ENCODE results near the gene GPC3.

DNA sequence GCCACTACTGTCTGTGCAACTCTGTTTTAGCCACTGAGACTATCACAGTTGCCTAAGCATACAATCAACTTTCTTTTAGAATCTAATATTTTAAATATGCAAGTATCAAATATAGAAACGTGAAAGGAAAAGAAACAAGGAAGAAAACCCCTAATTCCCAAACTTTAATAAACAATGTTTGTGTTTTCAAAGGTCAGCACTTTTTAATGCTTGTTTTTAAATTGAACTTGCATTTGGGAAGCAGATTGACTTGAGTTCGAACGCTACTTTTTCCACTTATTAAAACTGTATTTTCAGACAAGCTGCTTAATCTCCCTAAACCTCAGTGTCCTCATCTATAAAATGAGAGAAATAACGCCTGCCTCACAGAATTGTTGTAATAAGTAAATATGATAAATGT is 384.3 kb downstream of the GPC3 start:
- TF ChIP-seq, protein P1, sequence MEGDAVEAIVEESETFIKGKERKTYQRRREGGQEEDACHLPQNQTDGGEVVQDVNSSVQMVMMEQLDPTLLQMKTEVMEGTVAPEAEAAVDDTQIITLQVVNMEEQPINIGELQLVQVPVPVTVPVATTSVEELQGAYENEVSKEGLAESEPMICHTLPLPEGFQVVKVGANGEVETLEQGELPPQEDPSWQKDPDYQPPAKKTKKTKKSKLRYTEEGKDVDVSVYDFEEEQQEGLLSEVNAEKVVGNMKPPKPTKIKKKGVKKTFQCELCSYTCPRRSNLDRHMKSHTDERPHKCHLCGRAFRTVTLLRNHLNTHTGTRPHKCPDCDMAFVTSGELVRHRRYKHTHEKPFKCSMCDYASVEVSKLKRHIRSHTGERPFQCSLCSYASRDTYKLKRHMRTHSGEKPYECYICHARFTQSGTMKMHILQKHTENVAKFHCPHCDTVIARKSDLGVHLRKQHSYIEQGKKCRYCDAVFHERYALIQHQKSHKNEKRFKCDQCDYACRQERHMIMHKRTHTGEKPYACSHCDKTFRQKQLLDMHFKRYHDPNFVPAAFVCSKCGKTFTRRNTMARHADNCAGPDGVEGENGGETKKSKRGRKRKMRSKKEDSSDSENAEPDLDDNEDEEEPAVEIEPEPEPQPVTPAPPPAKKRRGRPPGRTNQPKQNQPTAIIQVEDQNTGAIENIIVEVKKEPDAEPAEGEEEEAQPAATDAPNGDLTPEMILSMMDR (IDR thresholded peaks at IDR 0.05): no peak
- TF ChIP-seq POLR2AphosphoS5 (IDR thresholded peaks at IDR 0.05): no peak
- TF ChIP-seq POLR2A (IDR thresholded peaks at IDR 0.05): no peak
